H1 (cell line): ENCODE measurements around the gene STEAP1. TPM values are rescaled to one million over a fixed set of nuclear protein-coding genes. Genes with fewer than 3 reads are reported as not detected.
"Not testable (repeated sequence)": the region's sequence is repeated elsewhere in the genome, so short reads cannot be mapped to it uniquely, and the experiment has no call there.

Source experiments
- CTCF ChIA-PET: fragments of 300-600 bp; sonication (Branson Sonifier 250); formaldehyde crosslinking; loops from one replicate; lab custom pipeline; 2021; ENCODE audit not compliant: partially characterized antibody; lab: Charles Lee
- POLR2A ChIA-PET: fragments of 300-600 bp; sonication (Branson Sonifier 250); formaldehyde crosslinking; loops from one replicate; lab custom pipeline; 2021; ENCODE audit warnings: inconsistent platforms; ENCODE audit not compliant: partially characterized antibody; lab: Charles Lee
- DNase-seq, 2 experiments: peaks; one replicate each; pipeline versions ENCODE4 v3.0.0 to v3.0.0-alpha.2; 2010 to 2022; ENCODE audit warnings: low spot score in 2 of 2, low read depth in 1 of 2, mixed read lengths in 1 of 2
- FAIRE-seq: peaks from 2 replicates; lab custom pipeline; 2011; peaks lifted over from hg19 to GRCh38; lab: Jason Lieb, UNC
- H2AFZ ChIP-seq: 2 replicates; pipeline ENCODE4 v1.8.1; 2012; ENCODE audit warnings: low read length, inconsistent platforms
- H2AK5ac ChIP-seq: 2 replicates; pipeline ENCODE4 v1.6.1; 2013; ENCODE audit warnings: low read depth, low read length
- H2BK120ac ChIP-seq: replicated peaks from 2 replicates; pipeline ENCODE3; 2013; ENCODE audit warnings: low read depth, low read length, inconsistent platforms
- H2BK12ac ChIP-seq: 2 replicates; pipeline ENCODE4 v1.6.1; 2013; ENCODE audit warnings: low read depth, low read length
- H2BK15ac ChIP-seq: 2 replicates; pipeline ENCODE4 v1.6.1; 2013; ENCODE audit warnings: low read length
- H2BK20ac ChIP-seq: 2 replicates; pipeline ENCODE4 v1.6.1; 2013; ENCODE audit warnings: low read length
- H2BK5ac ChIP-seq: 2 replicates; pipeline ENCODE4 v1.6.1; 2013; ENCODE audit warnings: low read depth, low read length
- H3K14ac ChIP-seq: 2 replicates; pipeline ENCODE4 v1.6.1; 2013; ENCODE audit warnings: inconsistent platforms; ENCODE audit not compliant: insufficient read length
- H3K18ac ChIP-seq: 2 replicates; pipeline ENCODE4 v1.6.1; 2013; ENCODE audit warnings: low read length; ENCODE audit errors: extremely low read depth
- H3K23ac ChIP-seq: 2 replicates; pipeline ENCODE4 v1.6.1; 2013; ENCODE audit warnings: inconsistent platforms; ENCODE audit not compliant: insufficient read length
- H3K23me2 ChIP-seq: 2 replicates; pipeline ENCODE4 v1.6.1; 2013; ENCODE audit warnings: low read depth, low read length
- H3K27ac ChIP-seq: 2 replicates; pipeline ENCODE4 v1.6.1; 2011; ENCODE audit warnings: low read depth, low read length, inconsistent platforms
- H3K27me3 ChIP-seq, 4 experiments: replicated peaks in 1 of 4; 1 replicate in 1 of 4; 2 replicates in 3 of 4; pipeline versions ENCODE4 v1.6.1 to v1.8.1; 2011 to 2013; ENCODE audit warnings: low read length in 3 of 4, mild to moderate bottlenecking in 3 of 4, inconsistent platforms in 2 of 4, mixed read lengths in 2 of 4, moderate library complexity in 1 of 4; ENCODE audit not compliant: control insufficient read depth in 3 of 4, insufficient read depth in 3 of 4; ENCODE audit errors: extremely low read depth in 1 of 4
- H3K36me3 ChIP-seq, 4 experiments: 2 replicates each; pipeline versions ENCODE4 v1.6.1 to v1.8.1; 2011 to 2013; ENCODE audit warnings: mild to moderate bottlenecking in 4 of 4, low read length in 3 of 4, moderate library complexity in 2 of 4, control low read depth in 1 of 4, inconsistent platforms in 1 of 4; ENCODE audit not compliant: insufficient read depth in 4 of 4, control insufficient read depth in 2 of 4
- H3K4ac ChIP-seq: replicated peaks from 2 replicates; pipeline ENCODE3; 2013; ENCODE audit warnings: low read length, low read depth, mixed read lengths, inconsistent platforms; ENCODE audit not compliant: insufficient read length
- H3K4me1 ChIP-seq, 4 experiments: replicated peaks in 1 of 4; 1 replicate in 1 of 4; 2 replicates in 3 of 4; pipeline versions ENCODE4 v1.6.1 to v1.8.1; 2011 to 2013; ENCODE audit warnings: low read length in 3 of 4, inconsistent platforms in 2 of 4, mixed read lengths in 1 of 4; ENCODE audit not compliant: insufficient read depth in 4 of 4, control insufficient read depth in 3 of 4
- H3K4me2 ChIP-seq, 2 experiments: 2 replicates each; pipeline versions ENCODE4 v1.6.1 to v1.8.1; 2011 to 2013; ENCODE audit warnings: low read depth in 2 of 2, low read length in 2 of 2, control low read depth in 1 of 2, inconsistent platforms in 1 of 2, mild to moderate bottlenecking in 1 of 2; ENCODE audit not compliant: insufficient read depth in 1 of 2
- H3K4me3 ChIP-seq, 4 experiments: fragments of 200-600, 300-600 bp in 1 of 4; sonication (generic), shearing (Covaris generic), sonication (Bioruptor Twin) in 1 of 4; 2 replicates each; pipeline versions ENCODE4 v1.5.1 to v1.8.1; 2011 to 2016; ENCODE audit warnings: low read length in 4 of 4, low read depth in 3 of 4, control low read depth in 2 of 4, inconsistent platforms in 2 of 4, mild to moderate bottlenecking in 2 of 4, mixed read lengths in 1 of 4, moderate library complexity in 1 of 4; ENCODE audit not compliant: insufficient read depth in 2 of 4; ENCODE audit errors: extremely low read depth in 1 of 4
- H3K56ac ChIP-seq: replicated peaks from 2 replicates; pipeline ENCODE3; 2013; ENCODE audit warnings: low read depth, mild to moderate bottlenecking, mixed read lengths, low read length, inconsistent platforms; ENCODE audit not compliant: insufficient read length
- H3K79me1 ChIP-seq: 2 replicates; pipeline ENCODE4 v1.6.1; 2013; ENCODE audit warnings: low read depth, low read length, control low read depth
- H3K79me2 ChIP-seq, 2 experiments: 2 replicates each; pipeline versions ENCODE4 v1.6.1 to v1.8.1; 2012 to 2013; ENCODE audit warnings: low read length in 2 of 2, mild to moderate bottlenecking in 2 of 2, inconsistent platforms in 1 of 2; ENCODE audit not compliant: insufficient read depth in 2 of 2, control insufficient read depth in 1 of 2
- H3K9ac ChIP-seq, 4 experiments: replicated peaks in 1 of 4; 1 replicate in 1 of 4; 2 replicates in 3 of 4; pipeline versions ENCODE4 v1.6.1 to v1.8.1; 2011 to 2013; ENCODE audit warnings: low read depth in 3 of 4, low read length in 3 of 4, control low read depth in 2 of 4, mild to moderate bottlenecking in 2 of 4, moderate library complexity in 2 of 4, inconsistent platforms in 1 of 4; ENCODE audit errors: extremely low read depth in 1 of 4
- H3K9me3 ChIP-seq, 2 experiments: 2 replicates each; pipeline versions ENCODE4 v1.6.1 to v1.8.1; 2012 to 2013; ENCODE audit warnings: mild to moderate bottlenecking in 2 of 2, moderate library complexity in 2 of 2, control low read depth in 1 of 2, inconsistent platforms in 1 of 2, low read depth in 1 of 2, low read length in 1 of 2, mixed read lengths in 1 of 2; ENCODE audit not compliant: insufficient read depth in 2 of 2
- H4K20me1 ChIP-seq, 2 experiments: replicated peaks in 1 of 2; 2 replicates each; pipeline versions ENCODE3 to v1.8.1; 2011 to 2013; ENCODE audit warnings: inconsistent platforms in 2 of 2, low read length in 2 of 2, mild to moderate bottlenecking in 1 of 2; ENCODE audit not compliant: insufficient read depth in 2 of 2, control insufficient read depth in 1 of 2
- H4K5ac ChIP-seq: 2 replicates; pipeline ENCODE4 v1.6.1; 2013; ENCODE audit warnings: low read length, low read depth, mixed read lengths, inconsistent platforms; ENCODE audit not compliant: insufficient read length
- H4K8ac ChIP-seq: 2 replicates; pipeline ENCODE4 v1.8.0; 2013; ENCODE audit warnings: mild to moderate bottlenecking, moderate library complexity, low read length, inconsistent platforms; ENCODE audit not compliant: insufficient read depth; ENCODE audit errors: extremely low read depth
- H4K91ac ChIP-seq: replicated peaks from 2 replicates; pipeline ENCODE3; 2013; ENCODE audit warnings: low read length, mixed read lengths, inconsistent platforms; ENCODE audit not compliant: insufficient read length
- RAD21 ChIP-seq, 2 experiments: IDR thresholded peaks in 1 of 2; conservative IDR thresholded peaks in 1 of 2; 2 replicates each; pipeline ENCODE4 v1.6.1; 2011; ENCODE audit warnings: low read depth in 2 of 2, low read length in 2 of 2, improper control_type of control experiment in 1 of 2, inconsistent platforms in 1 of 2, mild to moderate bottlenecking in 1 of 2, moderate library complexity in 1 of 2
- polyA plus RNA-seq, 7 experiments: library from polyadenylated mRNA; depleted of rRNA in 3 of 7; stranded (reverse) in 5 of 7; unstranded in 2 of 7; fragments of >200 nt in 5 of 7; fragments of 200-250 nt in 2 of 7; gene quantifications; 1 replicate in 5 of 7; 2 replicates in 1 of 7; 4 replicates in 1 of 7; pipeline versions ENCODE4 v1.2.1 to v1.2.3, GENCODE V29; 2011 to 2013; ENCODE audit warnings: missing spikeins in 2 of 7, mixed read lengths in 2 of 7
- total RNA-seq: library from RNA; stranded (reverse); fragmentation: NEBNext Ultra II Directional; extraction: Animal tissue kit (Norgen Biotek cat#: 25700); gene quantifications from 2 replicates; pipeline ENCODE4 v1.2.1, GENCODE V29; 2021
- TF ChIP-seq, protein P1 (sequence below), 3 experiments: IDR thresholded peaks; 1 replicate in 2 of 3; 2 replicates in 1 of 3; pipeline versions ENCODE4 v1.5.1 to v1.6.1; 2011; ENCODE audit warnings: low read length in 3 of 3, mild to moderate bottlenecking in 3 of 3, inconsistent platforms in 2 of 3, low read depth in 1 of 3, moderate library complexity in 1 of 3; ENCODE audit not compliant: insufficient read depth in 1 of 3; ENCODE audit errors: control extremely low read depth in 1 of 3

The STEAP1 gene
- total and polyA plus RNA-seq, 2 of the 8 experiments (the other 6 are each of a cell fraction or from before 2014, with no cell fraction given) = 9.2 to 9.5 TPM

- H4K5ac ChIP-seq, H3K4me2 ChIP-seq, H3K36me3 ChIP-seq, H3K79me2 ChIP-seq, H2BK12ac ChIP-seq, H2BK120ac ChIP-seq, H3K56ac ChIP-seq, H3K18ac ChIP-seq, H2BK20ac ChIP-seq, H3K9ac ChIP-seq, H3K23ac ChIP-seq, FAIRE-seq, POLR2A ChIA-PET, H3K27ac ChIP-seq, H3K4me3 ChIP-seq, H2BK5ac ChIP-seq, H2BK15ac ChIP-seq, H4K20me1 ChIP-seq, H3K27me3 ChIP-seq, H2AK5ac ChIP-seq, H3K9me3 ChIP-seq, H4K91ac ChIP-seq, H3K4me1 ChIP-seq, H3K23me2 ChIP-seq, H4K8ac ChIP-seq, H3K4ac ChIP-seq, H3K79me1 ChIP-seq, H3K14ac ChIP-seq: not testable (repeated sequence)
- peak; percentile 65 for TF ChIP-seq RAD21 (IDR thresholded peaks at IDR 0.05 in 1 of 2, conservative IDR thresholded peaks at IDR 0.05 in 1 of 2; ENCODE audit: low read depth in 2 of 2, low read length in 2 of 2)
- TF ChIP-seq, protein P1, sequence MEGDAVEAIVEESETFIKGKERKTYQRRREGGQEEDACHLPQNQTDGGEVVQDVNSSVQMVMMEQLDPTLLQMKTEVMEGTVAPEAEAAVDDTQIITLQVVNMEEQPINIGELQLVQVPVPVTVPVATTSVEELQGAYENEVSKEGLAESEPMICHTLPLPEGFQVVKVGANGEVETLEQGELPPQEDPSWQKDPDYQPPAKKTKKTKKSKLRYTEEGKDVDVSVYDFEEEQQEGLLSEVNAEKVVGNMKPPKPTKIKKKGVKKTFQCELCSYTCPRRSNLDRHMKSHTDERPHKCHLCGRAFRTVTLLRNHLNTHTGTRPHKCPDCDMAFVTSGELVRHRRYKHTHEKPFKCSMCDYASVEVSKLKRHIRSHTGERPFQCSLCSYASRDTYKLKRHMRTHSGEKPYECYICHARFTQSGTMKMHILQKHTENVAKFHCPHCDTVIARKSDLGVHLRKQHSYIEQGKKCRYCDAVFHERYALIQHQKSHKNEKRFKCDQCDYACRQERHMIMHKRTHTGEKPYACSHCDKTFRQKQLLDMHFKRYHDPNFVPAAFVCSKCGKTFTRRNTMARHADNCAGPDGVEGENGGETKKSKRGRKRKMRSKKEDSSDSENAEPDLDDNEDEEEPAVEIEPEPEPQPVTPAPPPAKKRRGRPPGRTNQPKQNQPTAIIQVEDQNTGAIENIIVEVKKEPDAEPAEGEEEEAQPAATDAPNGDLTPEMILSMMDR (IDR thresholded peaks at IDR 0.05; ENCODE audit: control extremely low read depth in 1 of 3, insufficient read depth in 1 of 3, low read depth in 1 of 3, low read length in 3 of 3) = peak in 2 of 3 experiments; percentile 21 to 44; a peak in 2 of 4 replicates
- CTCF ChIA-PET = interaction anchor here (0.6 to 1.1 kb wide), 3 partner anchors 166 to 399 kb away, joined by 3 read pairs; no protein-coding TSS in a partner anchor
- 0 out of 2 replicates have a peak overlapping the region, but pooled peaks have one; percentile 32 for H2AFZ ChIP-seq
- DNase-seq = peak in 1 of 2 experiments; percentile 61
Measured at GRCh38 chr7:90149428-90149827, 4.8 kb upstream of the STEAP1 start.
